Activated CD4-positive, alpha-beta T cell treated with anti-CD3 and anti-CD28 coated beads for 36 hours (primary cell): ENCODE results near the gene ACO2. TPM values are rescaled to one million over a fixed set of nuclear protein-coding genes. Genes with fewer than 3 reads are reported as not detected.
"Not testable (repeated sequence)": the region's sequence is repeated elsewhere in the genome, so short reads cannot be mapped to it uniquely, and the experiment has no call there.

Source experiments
- ATAC-seq: fragments of 200-7000 bp; cut with Tn5 transposase; one replicate; pipeline ENCODE4 v1.10.0; 2021; ENCODE audit warnings: mild to moderate bottlenecking, moderate library complexity
- CTCF ChIA-PET: fragments of 350-600 bp; sonication (Branson Sonifier 250); formaldehyde crosslinking; loops from one replicate; lab custom pipeline; 2021; ENCODE audit warnings: antibody characterized with exemption; lab: Charles Lee
- POLR2A ChIA-PET: fragments of 350-600 bp; sonication (Branson Sonifier 250); formaldehyde crosslinking; loops from one replicate; lab custom pipeline; 2021; ENCODE audit warnings: antibody characterized with exemption, inconsistent platforms; lab: Charles Lee
- DNase-seq: peaks from one replicate; pipeline ENCODE4 v3.0.0-alpha.2; 2020
- H3K27ac Mint-ChIP-seq: one replicate; pipeline ENCODE4 v1.8.0; 2021; ENCODE audit warnings: mixed read lengths
- H3K27me3 Mint-ChIP-seq: one replicate; pipeline ENCODE4 v1.8.0; 2021; ENCODE audit warnings: mixed read lengths
- H3K36me3 Mint-ChIP-seq: one replicate; pipeline ENCODE4 v1.8.0; 2021; ENCODE audit warnings: low read depth, mixed read lengths
- H3K4me1 Mint-ChIP-seq: one replicate; pipeline ENCODE4 v1.8.0; 2021; ENCODE audit warnings: mixed read lengths
- H3K4me3 Mint-ChIP-seq: one replicate; pipeline ENCODE4 v1.8.0; 2021; ENCODE audit warnings: mild to moderate bottlenecking, moderate library complexity, mixed read lengths
- H3K9me3 Mint-ChIP-seq: one replicate; pipeline ENCODE4 v1.8.0; 2021; ENCODE audit warnings: low read depth, mixed read lengths
- intact Hi-C, 2 experiments: fragments of 100-400 bp; cut with DNase I in 1 of 2; cut with micrococcal nuclease in 1 of 2; formaldehyde crosslinking; loops; one replicate each; pipeline versions ENCODE4 v1.14.2 to v1.15.1; 2022 to 2024; cut with DNase I, micrococcal nuclease
- total RNA-seq, 2 experiments: library from RNA; stranded (reverse); gene quantifications; one replicate each; pipeline ENCODE4 v1.2.3, GENCODE V29; 2021

The ACO2 gene
- total RNA-seq, 2 experiments from 2014 or later: 95.4 to 106 TPM

GRCh38 chr22:41556561-41556960 lies 87.6 kb downstream of the ACO2 start:
- intact Hi-C loops: no loop called here
- ChIA-PET POLR2A (no interaction called here), CTCF (no interaction called here)
- Mint-ChIP-seq H3K27ac (no peak overlapping the region), H3K4me1 (peaks cover 6% of the 10 kb centered on the region), H3K27me3 (peaks cover 19% of the 10 kb centered on the region), H3K4me3 (no peak overlapping the region), H3K9me3 (no peaks in the 10 kb centered on the region), H3K36me3 (no peaks in the 10 kb centered on the region)
- ATAC-seq (no peak), DNase-seq (no peak)

GRCh38 chr22:41557401-41558240 lies 88.7 kb downstream of the ACO2 start:
- ATAC-seq: peak; percentile 78
- Mint-ChIP-seq H3K36me3 (no peaks in the 10 kb centered on the region), H3K4me1 (peaks cover 6% of the 10 kb centered on the region), H3K27ac (no peak overlapping the region), H3K9me3 (no peaks in the 10 kb centered on the region), H3K27me3 (peaks cover 19% of the 10 kb centered on the region), H3K4me3 (no peak overlapping the region)
- POLR2A ChIA-PET: interaction anchor here (0.7 to 1.2 kb wide), 3 partner anchors 32 to 319 kb away, joined by 3 to 4 read pairs (median 3); partner anchors contain the start of genes PMM1 and XRCC6
- CTCF ChIA-PET: interaction anchor here (0.9 kb wide), 1 partner anchor 155 kb away, joined by 3 read pairs; no protein-coding TSS in a partner anchor
- intact Hi-C loops: no loop called here
- DNase-seq: peak; percentile 48

GRCh38 chr22:41558241-41558630 lies 89.3 kb downstream of the ACO2 start:
- H3K27ac Mint-ChIP-seq, intact Hi-C loops, DNase-seq, H3K36me3 Mint-ChIP-seq, H3K4me1 Mint-ChIP-seq, H3K9me3 Mint-ChIP-seq, H3K4me3 Mint-ChIP-seq, ATAC-seq: not testable (repeated sequence)
- ChIA-PET CTCF (interaction anchor here (0.9 kb wide), 1 partner anchor 156 kb away, joined by 3 read pairs; no protein-coding TSS in a partner anchor), POLR2A (interaction anchor here (0.7 kb wide), 1 partner anchor 318 kb away, joined by 4 read pairs; no protein-coding TSS in a partner anchor)
- H3K27me3 Mint-ChIP-seq: peaks cover 19% of the 10 kb centered on the region

- DNase-seq: no peak
- Mint-ChIP-seq H3K36me3 (no peaks in the 10 kb centered on the region), H3K27ac (no peak overlapping the region), H3K9me3 (no peaks in the 10 kb centered on the region), H3K27me3 (peaks cover 19% of the 10 kb centered on the region), H3K4me3 (no peak overlapping the region), H3K4me1 (peaks cover 6% of the 10 kb centered on the region)
- ChIA-PET POLR2A (no interaction called here), CTCF (no interaction called here)
- ATAC-seq: no peak
- intact Hi-C loops: no loop called here
Observed at GRCh38 chr22:41560095-41560471, 91.2 kb downstream of the ACO2 start.

GRCh38 chr22:41561335-41561734 lies 92.4 kb downstream of the ACO2 start:
- DNase-seq: no peak
- ATAC-seq: no peak
- Mint-ChIP-seq H3K36me3 (no peaks in the 10 kb centered on the region), H3K4me3 (no peak overlapping the region), H3K9me3 (no peaks in the 10 kb centered on the region), H3K27ac (no peak overlapping the region), H3K27me3 (peaks cover 18% of the 10 kb centered on the region), H3K4me1 (peaks cover 10% of the 10 kb centered on the region)
- intact Hi-C loops: no loop called here
- ChIA-PET CTCF (interaction anchor here (0.7 kb wide), 1 partner anchor 170 kb away, joined by 3 read pairs; no protein-coding TSS in a partner anchor), POLR2A (no interaction called here)

GRCh38 chr22:41561788-41562187 lies 92.9 kb downstream of the ACO2 start:
- no peaks in the 10 kb centered on the region for H3K36me3 Mint-ChIP-seq
- DNase-seq: no peak
- ChIA-PET CTCF (interaction anchor here (0.7 kb wide), 1 partner anchor 170 kb away, joined by 3 read pairs; no protein-coding TSS in a partner anchor), POLR2A (no interaction called here)
- no peak overlapping the region for H3K27ac Mint-ChIP-seq
- H3K27me3 Mint-ChIP-seq: peaks cover 14% of the 10 kb centered on the region
- no peak overlapping the region for H3K4me3 Mint-ChIP-seq
- intact Hi-C loops: no loop called here
- H3K4me1 Mint-ChIP-seq: peaks cover 10% of the 10 kb centered on the region
- no peaks in the 10 kb centered on the region for H3K9me3 Mint-ChIP-seq
- ATAC-seq: no peak

- ATAC-seq (no peak), DNase-seq (no peak)
- Mint-ChIP-seq H3K4me1 (peaks cover 7% of the 10 kb centered on the region), H3K27ac (no peak overlapping the region), H3K9me3 (no peaks in the 10 kb centered on the region), H3K36me3 (no peaks in the 10 kb centered on the region), H3K27me3 (peaks cover 14% of the 10 kb centered on the region), H3K4me3 (no peak overlapping the region)
- intact Hi-C loops: no loop called here
- POLR2A ChIA-PET: no interaction called here
- CTCF ChIA-PET: no interaction called here
Observed at GRCh38 chr22:41562461-41562860, 93.5 kb downstream of the ACO2 start.

GRCh38 chr22:41563051-41563711 lies 94.3 kb downstream of the ACO2 start:
- Mint-ChIP-seq H3K27ac (no peak overlapping the region), H3K27me3 (peaks cover 11% of the 10 kb centered on the region), H3K4me1 (peaks cover 4% of the 10 kb centered on the region), H3K9me3 (no peaks in the 10 kb centered on the region), H3K36me3 (no peaks in the 10 kb centered on the region), H3K4me3 (no peak overlapping the region)
- ChIA-PET CTCF (interaction anchor here (0.8 to 0.9 kb wide), 2 partner anchors 159 to 201 kb away, joined by 3 to 4 read pairs; no protein-coding TSS in a partner anchor), POLR2A (no interaction called here)
- DNase-seq (no peak), ATAC-seq (no peak)
- intact Hi-C loops: no loop called here

- POLR2A ChIA-PET: interaction anchor here (0.6 kb wide), 1 partner anchor 22 kb away, joined by 9 read pairs; no protein-coding TSS in a partner anchor
- CTCF ChIA-PET: interaction anchor here (0.6 kb wide), 2 partner anchors 29 to 32 kb away, joined by 3 to 4 read pairs; no protein-coding TSS in a partner anchor
- ATAC-seq (no peak), DNase-seq (no peak)
- Mint-ChIP-seq H3K4me1 (peaks cover 4% of the 10 kb centered on the region), H3K36me3 (no peaks in the 10 kb centered on the region), H3K4me3 (no peak overlapping the region), H3K27me3 (peaks cover 11% of the 10 kb centered on the region), H3K9me3 (no peaks in the 10 kb centered on the region), H3K27ac (no peak overlapping the region)
- intact Hi-C loops: no loop called here
Observed at GRCh38 chr22:41564563-41564962, 95.6 kb downstream of the ACO2 start.

- CTCF ChIA-PET: interaction anchor here (0.6 kb wide), 2 partner anchors 30 to 33 kb away, joined by 3 to 4 read pairs; no protein-coding TSS in a partner anchor
- intact Hi-C loops: no loop called here
- ATAC-seq (peak; percentile 97), DNase-seq (peak; percentile 66)
- Mint-ChIP-seq H3K9me3 (no peaks in the 10 kb centered on the region), H3K27ac (no peak overlapping the region), H3K36me3 (no peaks in the 10 kb centered on the region), H3K27me3 (peaks cover 7% of the 10 kb centered on the region), H3K4me1 (peaks cover 4% of the 10 kb centered on the region), H3K4me3 (no peak overlapping the region)
- POLR2A ChIA-PET: no interaction called here
Observed at GRCh38 chr22:41565403-41566054, 96.6 kb downstream of the ACO2 start.

GRCh38 chr22:41567512-41567768 lies 98.5 kb downstream of the ACO2 start:
- Mint-ChIP-seq H3K9me3 (no peaks in the 10 kb centered on the region), H3K4me1 (peaks cover 4% of the 10 kb centered on the region), H3K4me3 (no peak overlapping the region), H3K27ac (no peak overlapping the region), H3K36me3 (no peaks in the 10 kb centered on the region), H3K27me3 (no peaks in the 10 kb centered on the region)
- POLR2A ChIA-PET: no interaction called here
- CTCF ChIA-PET: no interaction called here
- intact Hi-C loops: no loop called here
- DNase-seq (no peak), ATAC-seq (no peak)
